WTC11 (cell line): ENCODE measurements around the gene PPP2R1A. TPM values are rescaled to one million over a fixed set of nuclear protein-coding genes. Genes with fewer than 3 reads are reported as not detected.

Experiments used
- ATAC-seq: fragments of 200-7000 bp; cut with Tn5 transposase; 2 replicates; pipeline ENCODE4 v1.10.0; 2021; ENCODE audit warnings: mild to moderate bottlenecking, moderate library complexity
- CTCF ChIA-PET: fragments of 300-600 bp; sonication (Branson Sonifier 250); formaldehyde crosslinking; loops from one replicate; lab custom pipeline; 2021; ENCODE audit warnings: antibody characterized with exemption; lab: Charles Lee
- POLR2A ChIA-PET: fragments of 350-600 bp; sonication (Branson Sonifier 250); formaldehyde crosslinking; loops from one replicate; lab custom pipeline; 2021; ENCODE audit warnings: antibody characterized with exemption; lab: Charles Lee
- DNase-seq: peaks from one replicate; pipeline ENCODE4 v3.0.0; 2021; ENCODE audit warnings: low spot score
- H3K27ac Mint-ChIP-seq: 2 replicates; pipeline ENCODE4 v1.8.0; 2021; ENCODE audit warnings: mixed read lengths
- H3K27me3 Mint-ChIP-seq: 2 replicates; pipeline ENCODE4 v1.8.0; 2021; ENCODE audit warnings: low read depth, mild to moderate bottlenecking, moderate library complexity, mixed read lengths
- H3K36me3 Mint-ChIP-seq: 2 replicates; pipeline ENCODE4 v1.8.0; 2021; ENCODE audit warnings: mixed read lengths
- H3K4me1 Mint-ChIP-seq: 2 replicates; pipeline ENCODE4 v1.8.0; 2022; ENCODE audit warnings: mixed read lengths
- H3K4me3 Mint-ChIP-seq: 2 replicates; pipeline ENCODE4 v1.8.0; 2021; ENCODE audit warnings: mild to moderate bottlenecking, moderate library complexity, mixed read lengths
- H3K9me3 Mint-ChIP-seq: 2 replicates; pipeline ENCODE4 v1.8.0; 2021; ENCODE audit warnings: mixed read lengths
- ATF1 ChIP-seq: sonication (generic); formaldehyde crosslinking; IDR thresholded peaks from 2 replicates; pipeline ENCODE4 v1.8.1; 2023; ENCODE audit warnings: mild to moderate bottlenecking, moderate library complexity, missing genetic modification reagents
- FOXP1 ChIP-seq: sonication (generic); formaldehyde crosslinking; IDR thresholded peaks from 2 replicates; pipeline ENCODE4 v1.8.0; 2022; ENCODE audit warnings: missing genetic modification reagents, mild to moderate bottlenecking, moderate library complexity, borderline replicate concordance
- GTF2I ChIP-seq: fragments of 250-450 bp; sonication (Bioruptor Pico); conservative IDR thresholded peaks from 2 replicates; pipeline ENCODE4 v1.4.0; 2021; ENCODE audit warnings: mild to moderate bottlenecking
- HMGA2 ChIP-seq: fragments of 250-450 bp; sonication (Bioruptor Pico); IDR thresholded peaks from 2 replicates; pipeline ENCODE4 v1.4.0; 2021; ENCODE audit warnings: mild to moderate bottlenecking, moderate library complexity
- MAX ChIP-seq: sonication (generic); formaldehyde crosslinking; IDR thresholded peaks from 2 replicates; pipeline ENCODE4 v1.8.0; 2022; ENCODE audit warnings: mild to moderate bottlenecking, missing genetic modification reagents
- NFATC4 ChIP-seq: fragments of 250-450 bp; sonication (Bioruptor Pico); IDR thresholded peaks from 2 replicates; pipeline ENCODE4 v1.9.0; 2021; ENCODE audit warnings: mild to moderate bottlenecking
- NFE2L1 ChIP-seq: sonication (generic); formaldehyde crosslinking; IDR thresholded peaks from 2 replicates; pipeline ENCODE4 v1.8.1; 2023; ENCODE audit warnings: missing genetic modification reagents
- NFYB ChIP-seq: sonication (generic); formaldehyde crosslinking; conservative IDR thresholded peaks from 2 replicates; pipeline ENCODE4 v1.8.0; 2022; ENCODE audit warnings: low read depth, missing genetic modification reagents
- NR3C1 ChIP-seq: sonication (generic); formaldehyde crosslinking; conservative IDR thresholded peaks from 2 replicates; pipeline ENCODE4 v1.8.1; 2023; ENCODE audit warnings: low read depth, mild to moderate bottlenecking, missing genetic modification reagents
- PREB ChIP-seq: sonication (generic); formaldehyde crosslinking; IDR thresholded peaks from 2 replicates; pipeline ENCODE4 v1.8.1; 2022; ENCODE audit warnings: mild to moderate bottlenecking, missing genetic modification reagents, moderate library complexity, borderline replicate concordance
- RORB ChIP-seq: fragments of 250-450 bp; sonication (Bioruptor Pico); IDR thresholded peaks from 2 replicates; pipeline ENCODE4 v1.9.0; 2021; ENCODE audit warnings: mild to moderate bottlenecking
- SMAD3 ChIP-seq: sonication (generic); formaldehyde crosslinking; IDR thresholded peaks from 2 replicates; pipeline ENCODE4 v1.8.0; 2022; ENCODE audit warnings: missing genetic modification reagents, mild to moderate bottlenecking, borderline replicate concordance
- SMAD4 ChIP-seq: sonication (generic); formaldehyde crosslinking; IDR thresholded peaks from 2 replicates; pipeline ENCODE4 v1.8.0; 2022; ENCODE audit warnings: mild to moderate bottlenecking, missing genetic modification reagents
- TEAD4 ChIP-seq: sonication (generic); formaldehyde crosslinking; IDR thresholded peaks from 2 replicates; pipeline ENCODE4 v1.8.0; 2022; ENCODE audit warnings: mild to moderate bottlenecking, missing genetic modification reagents
- USF1 ChIP-seq: sonication (generic); formaldehyde crosslinking; IDR thresholded peaks from 2 replicates; pipeline ENCODE4 v1.8.0; 2022; ENCODE audit warnings: mild to moderate bottlenecking, missing genetic modification reagents
- ZBTB21 ChIP-seq: sonication (generic); formaldehyde crosslinking; IDR thresholded peaks from 2 replicates; pipeline ENCODE4 v1.8.1; 2023; ENCODE audit warnings: mild to moderate bottlenecking, missing genetic modification reagents, borderline replicate concordance
- ZNF219 ChIP-seq: sonication (generic); formaldehyde crosslinking; IDR thresholded peaks from 2 replicates; pipeline ENCODE4 v1.8.0; 2023; ENCODE audit warnings: missing genetic modification reagents, mild to moderate bottlenecking, borderline replicate concordance
- ZNF671 ChIP-seq: fragments of 250-450 bp; sonication (Bioruptor Pico); IDR thresholded peaks from 2 replicates; pipeline ENCODE4 v1.8.0; 2021; ENCODE audit warnings: mild to moderate bottlenecking
- total RNA-seq: library from RNA; stranded (reverse); gene quantifications from 3 replicates; pipeline ENCODE4 v1.2.3, GENCODE V29; 2021
- TF ChIP-seq, protein P1 (sequence below): sonication (generic); formaldehyde crosslinking; IDR thresholded peaks from 2 replicates; pipeline ENCODE4 v1.8.1; 2023; ENCODE audit warnings: mild to moderate bottlenecking, missing genetic modification reagents, borderline replicate concordance
- TF ChIP-seq, protein P2 (sequence below): sonication (generic); formaldehyde crosslinking; IDR thresholded peaks from 2 replicates; pipeline ENCODE4 v1.8.1; 2022; ENCODE audit warnings: missing genetic modification reagents, borderline replicate concordance
- TF ChIP-seq, protein P3 (sequence below): sonication (generic); formaldehyde crosslinking; IDR thresholded peaks from 2 replicates; pipeline ENCODE4 v1.8.1; 2022; ENCODE audit warnings: low read depth, mild to moderate bottlenecking, moderate library complexity, missing genetic modification reagents, borderline replicate concordance
- TF ChIP-seq, protein P4 (sequence below): sonication (generic); formaldehyde crosslinking; IDR thresholded peaks from 2 replicates; pipeline ENCODE4 v1.8.0; 2023; ENCODE audit warnings: missing genetic modification reagents
- TF ChIP-seq, protein P5 (sequence below): fragments of 200-600 bp; IDR thresholded peaks from 2 replicates; pipeline ENCODE4 v1.8.0; 2022; ENCODE audit warnings: antibody characterized with exemption

The PPP2R1A gene
- total RNA-seq, 1 experiment from 2014 or later = 505 TPM

GRCh38 chr19:52234406-52234805 lies 44.6 kb downstream of the PPP2R1A start:
- DNase-seq = no peak
- H3K27ac Mint-ChIP-seq = no peak overlapping the region
- ChIA-PET POLR2A (no interaction called here), CTCF (no interaction called here)
- no peaks in the 10 kb centered on the region for H3K9me3 Mint-ChIP-seq
- no peak for ATAC-seq
- TF ChIP-seq, protein P1, sequence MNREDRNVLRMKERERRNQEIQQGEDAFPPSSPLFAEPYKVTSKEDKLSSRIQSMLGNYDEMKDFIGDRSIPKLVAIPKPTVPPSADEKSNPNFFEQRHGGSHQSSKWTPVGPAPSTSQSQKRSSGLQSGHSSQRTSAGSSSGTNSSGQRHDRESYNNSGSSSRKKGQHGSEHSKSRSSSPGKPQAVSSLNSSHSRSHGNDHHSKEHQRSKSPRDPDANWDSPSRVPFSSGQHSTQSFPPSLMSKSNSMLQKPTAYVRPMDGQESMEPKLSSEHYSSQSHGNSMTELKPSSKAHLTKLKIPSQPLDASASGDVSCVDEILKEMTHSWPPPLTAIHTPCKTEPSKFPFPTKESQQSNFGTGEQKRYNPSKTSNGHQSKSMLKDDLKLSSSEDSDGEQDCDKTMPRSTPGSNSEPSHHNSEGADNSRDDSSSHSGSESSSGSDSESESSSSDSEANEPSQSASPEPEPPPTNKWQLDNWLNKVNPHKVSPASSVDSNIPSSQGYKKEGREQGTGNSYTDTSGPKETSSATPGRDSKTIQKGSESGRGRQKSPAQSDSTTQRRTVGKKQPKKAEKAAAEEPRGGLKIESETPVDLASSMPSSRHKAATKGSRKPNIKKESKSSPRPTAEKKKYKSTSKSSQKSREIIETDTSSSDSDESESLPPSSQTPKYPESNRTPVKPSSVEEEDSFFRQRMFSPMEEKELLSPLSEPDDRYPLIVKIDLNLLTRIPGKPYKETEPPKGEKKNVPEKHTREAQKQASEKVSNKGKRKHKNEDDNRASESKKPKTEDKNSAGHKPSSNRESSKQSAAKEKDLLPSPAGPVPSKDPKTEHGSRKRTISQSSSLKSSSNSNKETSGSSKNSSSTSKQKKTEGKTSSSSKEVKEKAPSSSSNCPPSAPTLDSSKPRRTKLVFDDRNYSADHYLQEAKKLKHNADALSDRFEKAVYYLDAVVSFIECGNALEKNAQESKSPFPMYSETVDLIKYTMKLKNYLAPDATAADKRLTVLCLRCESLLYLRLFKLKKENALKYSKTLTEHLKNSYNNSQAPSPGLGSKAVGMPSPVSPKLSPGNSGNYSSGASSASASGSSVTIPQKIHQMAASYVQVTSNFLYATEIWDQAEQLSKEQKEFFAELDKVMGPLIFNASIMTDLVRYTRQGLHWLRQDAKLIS (CRISPR knock-in tag) = no peak
- no peak for TF ChIP-seq HMGA2 (CRISPR knock-in tag)
- no peak for TF ChIP-seq NFATC4
- no peak for TF ChIP-seq ZBTB21 (CRISPR knock-in tag)
- TF ChIP-seq RORB (CRISPR knock-in tag) = no peak
- TF ChIP-seq NR3C1 (CRISPR knock-in tag) = no peak
- TF ChIP-seq SMAD3 (CRISPR knock-in tag) = no peak
- TF ChIP-seq PREB (CRISPR knock-in tag) = no peak
- TF ChIP-seq, protein P2, sequence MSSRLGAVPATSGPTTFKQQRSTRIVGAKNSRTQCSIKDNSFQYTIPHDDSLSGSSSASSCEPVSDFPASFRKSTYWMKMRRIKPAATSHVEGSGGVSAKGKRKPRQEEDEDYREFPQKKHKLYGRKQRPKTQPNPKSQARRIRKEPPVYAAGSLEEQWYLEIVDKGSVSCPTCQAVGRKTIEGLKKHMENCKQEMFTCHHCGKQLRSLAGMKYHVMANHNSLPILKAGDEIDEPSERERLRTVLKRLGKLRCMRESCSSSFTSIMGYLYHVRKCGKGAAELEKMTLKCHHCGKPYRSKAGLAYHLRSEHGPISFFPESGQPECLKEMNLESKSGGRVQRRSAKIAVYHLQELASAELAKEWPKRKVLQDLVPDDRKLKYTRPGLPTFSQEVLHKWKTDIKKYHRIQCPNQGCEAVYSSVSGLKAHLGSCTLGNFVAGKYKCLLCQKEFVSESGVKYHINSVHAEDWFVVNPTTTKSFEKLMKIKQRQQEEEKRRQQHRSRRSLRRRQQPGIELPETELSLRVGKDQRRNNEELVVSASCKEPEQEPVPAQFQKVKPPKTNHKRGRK (CRISPR knock-in tag) = no peak
- no peak for TF ChIP-seq ATF1 (CRISPR knock-in tag)
- TF ChIP-seq TEAD4 = no peak
- no peak for TF ChIP-seq FOXP1 (CRISPR knock-in tag)
- TF ChIP-seq, protein P3, sequence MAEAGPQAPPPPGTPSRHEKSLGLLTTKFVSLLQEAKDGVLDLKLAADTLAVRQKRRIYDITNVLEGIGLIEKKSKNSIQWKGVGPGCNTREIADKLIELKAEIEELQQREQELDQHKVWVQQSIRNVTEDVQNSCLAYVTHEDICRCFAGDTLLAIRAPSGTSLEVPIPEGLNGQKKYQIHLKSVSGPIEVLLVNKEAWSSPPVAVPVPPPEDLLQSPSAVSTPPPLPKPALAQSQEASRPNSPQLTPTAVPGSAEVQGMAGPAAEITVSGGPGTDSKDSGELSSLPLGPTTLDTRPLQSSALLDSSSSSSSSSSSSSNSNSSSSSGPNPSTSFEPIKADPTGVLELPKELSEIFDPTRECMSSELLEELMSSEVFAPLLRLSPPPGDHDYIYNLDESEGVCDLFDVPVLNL (CRISPR knock-in tag) = no peak
- no peak for TF ChIP-seq NFE2L1 (CRISPR knock-in tag)
- TF ChIP-seq, all 79 proteins: peak for 0
- Mint-ChIP-seq H3K4me1 (0 out of 2 replicates have a peak, but pooled peaks cover 4% of the 10 kb centered on the region), H3K4me3 (no peak overlapping the region), H3K36me3 (no peaks in the 10 kb centered on the region), H3K27me3 (peaks cover 4% of the 10 kb centered on the region)

DNA sequence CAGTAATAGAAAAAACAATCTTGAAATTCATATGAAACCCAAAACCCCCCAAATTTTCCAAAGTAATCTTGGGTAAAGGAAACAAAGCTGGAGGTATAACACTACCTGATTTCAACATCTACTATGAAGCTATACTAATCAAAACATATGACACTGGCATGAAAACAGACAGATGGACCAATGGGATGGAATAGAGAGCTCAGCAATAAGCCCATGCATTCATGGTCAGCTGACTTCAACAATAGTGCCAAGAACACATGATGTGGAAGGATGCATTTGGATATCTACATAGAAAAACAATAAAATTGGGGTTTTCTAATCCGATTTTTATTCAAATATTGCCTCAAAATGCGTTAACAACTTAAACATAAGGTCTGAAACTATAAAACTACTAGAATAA lies 47.3 kb downstream of the PPP2R1A start:
- CTCF ChIA-PET = interaction anchor here (0.6 to 1.4 kb wide), 5 partner anchors 8 to 209 kb away, joined by 3 to 6 read pairs (median 3); partner anchors contain the start of genes ZNF614 and ZNF616
- Mint-ChIP-seq H3K4me1 (0 out of 2 replicates have a peak, but pooled peaks cover 4% of the 10 kb centered on the region), H3K9me3 (no peaks in the 10 kb centered on the region), H3K27me3 (peaks cover 10% of the 10 kb centered on the region), H3K36me3 (no peaks in the 10 kb centered on the region), H3K4me3 (no peak overlapping the region), H3K27ac (no peak overlapping the region)
- no peak for DNase-seq
- POLR2A ChIA-PET = no interaction called here
- no peak for ATAC-seq
- TF ChIP-seq, protein P3 (CRISPR knock-in tag) = no peak
- no peak for TF ChIP-seq NFYB (CRISPR knock-in tag)
- TF ChIP-seq, protein P4, sequence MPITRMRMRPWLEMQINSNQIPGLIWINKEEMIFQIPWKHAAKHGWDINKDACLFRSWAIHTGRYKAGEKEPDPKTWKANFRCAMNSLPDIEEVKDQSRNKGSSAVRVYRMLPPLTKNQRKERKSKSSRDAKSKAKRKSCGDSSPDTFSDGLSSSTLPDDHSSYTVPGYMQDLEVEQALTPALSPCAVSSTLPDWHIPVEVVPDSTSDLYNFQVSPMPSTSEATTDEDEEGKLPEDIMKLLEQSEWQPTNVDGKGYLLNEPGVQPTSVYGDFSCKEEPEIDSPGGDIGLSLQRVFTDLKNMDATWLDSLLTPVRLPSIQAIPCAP (CRISPR knock-in tag) = no peak
- no peak for TF ChIP-seq MAX
- no peak for TF ChIP-seq SMAD4 (CRISPR knock-in tag)
- no peak for TF ChIP-seq ZNF219 (CRISPR knock-in tag)
- TF ChIP-seq GTF2I (CRISPR knock-in tag) = no peak
- no peak for TF ChIP-seq USF1 (CRISPR knock-in tag)
- TF ChIP-seq, protein P5, sequence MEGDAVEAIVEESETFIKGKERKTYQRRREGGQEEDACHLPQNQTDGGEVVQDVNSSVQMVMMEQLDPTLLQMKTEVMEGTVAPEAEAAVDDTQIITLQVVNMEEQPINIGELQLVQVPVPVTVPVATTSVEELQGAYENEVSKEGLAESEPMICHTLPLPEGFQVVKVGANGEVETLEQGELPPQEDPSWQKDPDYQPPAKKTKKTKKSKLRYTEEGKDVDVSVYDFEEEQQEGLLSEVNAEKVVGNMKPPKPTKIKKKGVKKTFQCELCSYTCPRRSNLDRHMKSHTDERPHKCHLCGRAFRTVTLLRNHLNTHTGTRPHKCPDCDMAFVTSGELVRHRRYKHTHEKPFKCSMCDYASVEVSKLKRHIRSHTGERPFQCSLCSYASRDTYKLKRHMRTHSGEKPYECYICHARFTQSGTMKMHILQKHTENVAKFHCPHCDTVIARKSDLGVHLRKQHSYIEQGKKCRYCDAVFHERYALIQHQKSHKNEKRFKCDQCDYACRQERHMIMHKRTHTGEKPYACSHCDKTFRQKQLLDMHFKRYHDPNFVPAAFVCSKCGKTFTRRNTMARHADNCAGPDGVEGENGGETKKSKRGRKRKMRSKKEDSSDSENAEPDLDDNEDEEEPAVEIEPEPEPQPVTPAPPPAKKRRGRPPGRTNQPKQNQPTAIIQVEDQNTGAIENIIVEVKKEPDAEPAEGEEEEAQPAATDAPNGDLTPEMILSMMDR = no peak
- no peak for TF ChIP-seq ZNF671
